Breast epithelium (tissue), 4 donors: ENCODE measurements around the gene EIF4H. TPM values are rescaled to one million over a fixed set of nuclear protein-coding genes. Genes with fewer than 3 reads are reported as not detected.

Experiments used
- DNase-seq, 2 donors: peaks; one replicate each; pipeline ENCODE4 v3.0.0-alpha.2; 2019; ENCODE audit warnings: low spot score in 2 of 2
- H3K27ac ChIP-seq, 2 donors: fragments of 200-600 bp; sonication (generic) in 1 of 2; one replicate each; pipeline ENCODE4 v1.5.1; 2016 to 2019; ENCODE audit warnings: mild to moderate bottlenecking in 1 of 2
- H3K27me3 ChIP-seq, 2 donors: fragments of 200-600 bp; sonication (generic) in 1 of 2; one replicate each; pipeline versions ENCODE4 v1.5.1 to v1.6.0; 2017 to 2019; ENCODE audit warnings: control low read depth in 1 of 2, mild to moderate bottlenecking in 1 of 2
- H3K36me3 ChIP-seq: fragments of 200-600 bp; one replicate; pipeline ENCODE4 v1.5.1; 2019
- H3K4me1 ChIP-seq, 2 donors: fragments of 200-600 bp; sonication (generic); one replicate each; pipeline ENCODE4 v1.5.1; 2016 to 2019; ENCODE audit warnings: control low read depth in 1 of 2
- H3K4me3 ChIP-seq, 3 donors: fragments of 200-600 bp; sonication (generic); 1 replicate in 2 of 3; 2 replicates in 1 of 3; pipeline ENCODE4 v1.5.1; 2016 to 2019; ENCODE audit warnings: mild to moderate bottlenecking in 3 of 3, moderate library complexity in 2 of 3
- H3K9me3 ChIP-seq, 2 donors: fragments of 200-600 bp; sonication (generic) in 1 of 2; one replicate each; pipeline ENCODE4 v1.5.1; 2016 to 2019; ENCODE audit warnings: control low read depth in 1 of 2
- CTCF ChIP-seq, 3 donors: fragments of 450-650 bp; IDR thresholded peaks; one replicate each; pipeline ENCODE4 v1.5.1; 2016 to 2017; ENCODE audit warnings: antibody characterized with exemption in 3 of 3, mild to moderate bottlenecking in 3 of 3, moderate library complexity in 3 of 3
- POLR2A ChIP-seq: fragments of 450-650 bp; IDR thresholded peaks from one replicate; pipeline ENCODE4 v1.6.1; 2016; ENCODE audit warnings: antibody characterized with exemption, mild to moderate bottlenecking, moderate library complexity
- POLR2AphosphoS5 ChIP-seq, 3 donors: sonication (generic); formaldehyde crosslinking; IDR thresholded peaks; one replicate each; pipeline ENCODE4 v1.6.1; 2017; ENCODE audit warnings: antibody characterized with exemption in 3 of 3
- intact Hi-C: fragments of 100-400 bp; cut with DNase I; formaldehyde crosslinking; loops from one replicate; pipeline ENCODE4 v1.15.1; 2023; ENCODE audit warnings: low total_unique reads
- total RNA-seq, 3 donors: library from RNA; depleted of rRNA; stranded (reverse); fragments of >200 nt; gene quantifications; one replicate each; pipeline ENCODE4 v1.1.0, GENCODE V29; 2016

Gene EIF4H
- total RNA-seq, 3 donors from 2014 or later, result 199 to 256 (median 238) TPM

- H3K27me3 ChIP-seq, result no peaks in the 10 kb centered on the region
- no peaks in the 10 kb centered on the region for H3K36me3 ChIP-seq
- H3K27ac ChIP-seq, result no peak overlapping the region
- H3K4me1 ChIP-seq, result no peaks in the 10 kb centered on the region
- DNase-seq, result no peak
- no peak overlapping the region for H3K4me3 ChIP-seq
- no peak for TF ChIP-seq POLR2AphosphoS5 (IDR thresholded peaks at IDR 0.05)
- no peak for TF ChIP-seq POLR2A
- no peaks in the 10 kb centered on the region for H3K9me3 ChIP-seq
- intact Hi-C loops, result no loop called here
Observed at GRCh38 chr7:74216361-74216761, 42.2 kb downstream of the EIF4H start.

- H3K27ac ChIP-seq, result no peak overlapping the region
- no peaks in the 10 kb centered on the region for H3K4me1 ChIP-seq
- no peaks in the 10 kb centered on the region for H3K27me3 ChIP-seq
- no peaks in the 10 kb centered on the region for H3K9me3 ChIP-seq
- intact Hi-C loops, result no loop called here
- H3K36me3 ChIP-seq, result no peaks in the 10 kb centered on the region
- TF ChIP-seq POLR2AphosphoS5 (IDR thresholded peaks at IDR 0.05) (no peak), CTCF (IDR thresholded peaks at IDR 0.05) (no peak), POLR2A (no peak)
- no peak for DNase-seq
- H3K4me3 ChIP-seq, result no peak overlapping the region
Observed at GRCh38 chr7:74217455-74218342, 43.5 kb downstream of the EIF4H start.

- H3K4me1 ChIP-seq, result no peaks in the 10 kb centered on the region
- H3K27me3 ChIP-seq, result no peaks in the 10 kb centered on the region
- H3K36me3 ChIP-seq, result no peaks in the 10 kb centered on the region
- TF ChIP-seq CTCF (IDR thresholded peaks at IDR 0.05), result no peak
- H3K9me3 ChIP-seq, result no peaks in the 10 kb centered on the region
- H3K27ac ChIP-seq, result no peak overlapping the region
- intact Hi-C loops, result no loop called here
- DNase-seq, result no peak
- no peak overlapping the region for H3K4me3 ChIP-seq
Observed at GRCh38 chr7:74218343-74218698, 44.2 kb downstream of the EIF4H start.

GRCh38 chr7:74219416-74219815, 45.3 kb downstream of the EIF4H start:
- TF ChIP-seq POLR2A (no peak), CTCF (IDR thresholded peaks at IDR 0.05) (no peak), POLR2AphosphoS5 (IDR thresholded peaks at IDR 0.05) (no peak)
- DNase-seq, result no peak
- Histone ChIP-seq H3K4me1 (no peaks in the 10 kb centered on the region), H3K9me3 (no peaks in the 10 kb centered on the region), H3K27ac (no peak overlapping the region), H3K4me3 (no peak overlapping the region), H3K27me3 (no peaks in the 10 kb centered on the region), H3K36me3 (no peaks in the 10 kb centered on the region)
- intact Hi-C loops, result no loop called here

- DNase-seq, result no peak
- H3K27me3 ChIP-seq, result no peaks in the 10 kb centered on the region
- TF ChIP-seq POLR2AphosphoS5 (IDR thresholded peaks at IDR 0.05), result no peak
- TF ChIP-seq POLR2A, result no peak
- no peak for TF ChIP-seq CTCF (IDR thresholded peaks at IDR 0.05)
- no peak overlapping the region for H3K27ac ChIP-seq
- intact Hi-C loops, result no loop called here
- H3K4me3 ChIP-seq, result no peak overlapping the region
- H3K36me3 ChIP-seq, result no peaks in the 10 kb centered on the region
- no peaks in the 10 kb centered on the region for H3K9me3 ChIP-seq
- no peaks in the 10 kb centered on the region for H3K4me1 ChIP-seq
Observed at GRCh38 chr7:74220229-74220628, 46.1 kb downstream of the EIF4H start.
